SK-N-SH (cell line): ENCODE measurements around the gene ACTL10. TPM values are rescaled to one million over a fixed set of nuclear protein-coding genes. Genes with fewer than 3 reads are reported as not detected.

ENCODE experiments used
- CTCF ChIA-PET: fragments of 300-600, 350-600 bp; formaldehyde crosslinking; extraction: SDS; loops from one replicate; lab custom pipeline; 2021; lab: Yijun Ruan, JAX
- POLR2A ChIA-PET: fragments of 350-600 bp; sonication (Branson Sonifier 250); formaldehyde crosslinking; extraction: SDS; loops from one replicate; lab custom pipeline; 2020; ENCODE audit warnings: antibody characterized with exemption, inconsistent platforms; lab: Yijun Ruan, JAX
- DNase-seq: peaks from one replicate; pipeline ENCODE4 v3.0.0; 2012
- H2AFZ ChIP-seq: fragments of 200-600 bp; sonication (generic); 2 replicates; pipeline ENCODE4 v1.8.1; 2016; ENCODE audit warnings: antibody characterized with exemption, mild to moderate bottlenecking, low read depth
- H3F3A ChIP-seq: fragments of 200-600 bp; sonication (generic); replicated peaks from 2 replicates; pipeline ENCODE3; 2016; ENCODE audit warnings: antibody characterized with exemption, mild to moderate bottlenecking; ENCODE audit not compliant: insufficient read depth
- H3K27ac ChIP-seq, 2 experiments: fragments of 200-500 bp in 1 of 2; fragments of 200-600 bp in 1 of 2; sonication (Bioruptor generic) in 1 of 2; sonication (generic), shearing (Covaris generic) in 1 of 2; 2 replicates each; pipeline versions ENCODE4 v1.5.1 to v1.6.1; 2014 to 2016; ENCODE audit warnings: low read depth in 2 of 2, inconsistent platforms in 1 of 2, low read length in 1 of 2, mild to moderate bottlenecking in 1 of 2, mixed read lengths in 1 of 2
- H3K27me3 ChIP-seq: fragments of 200-600 bp; sonication (generic), shearing (Covaris generic); 2 replicates; pipeline ENCODE4 v1.6.1; 2016; ENCODE audit warnings: mixed run types; ENCODE audit not compliant: insufficient read depth
- H3K36me3 ChIP-seq, 2 experiments: fragments of 200-500 bp in 1 of 2; fragments of 200-600 bp in 1 of 2; sonication (Bioruptor generic) in 1 of 2; sonication (generic) in 1 of 2; replicated peaks in 1 of 2; 2 replicates each; pipeline versions ENCODE3 to v1.5.1; 2014 to 2016; ENCODE audit warnings: low read length in 1 of 2, mild to moderate bottlenecking in 1 of 2; ENCODE audit not compliant: insufficient read depth in 2 of 2, control insufficient read depth in 1 of 2
- H3K4me1 ChIP-seq, 2 experiments: fragments of 200-500 bp in 1 of 2; fragments of 200-600 bp in 1 of 2; sonication (Bioruptor generic) in 1 of 2; sonication (generic), shearing (Covaris generic) in 1 of 2; 2 replicates each; pipeline versions ENCODE4 v1.5.1 to v1.6.1; 2014 to 2016; ENCODE audit warnings: low read depth in 1 of 2, low read length in 1 of 2, mixed run types in 1 of 2; ENCODE audit not compliant: insufficient read depth in 2 of 2, control insufficient read depth in 1 of 2
- H3K4me2 ChIP-seq: fragments of 200-600 bp; sonication (generic), shearing (Covaris generic); 2 replicates; pipeline ENCODE4 v1.6.1; 2017; ENCODE audit warnings: mixed run types
- H3K4me3 ChIP-seq, 2 experiments: fragments of 200-500 bp in 1 of 2; fragments of 200-600 bp in 1 of 2; sonication (Bioruptor generic) in 1 of 2; sonication (generic), shearing (Covaris generic) in 1 of 2; 2 replicates each; pipeline versions ENCODE4 v1.5.1 to v1.8.1; 2014 to 2016; ENCODE audit warnings: low read depth in 2 of 2, inconsistent platforms in 1 of 2, low read length in 1 of 2, mild to moderate bottlenecking in 1 of 2, mixed read lengths in 1 of 2, moderate library complexity in 1 of 2
- H3K79me2 ChIP-seq: fragments of 200-600 bp; sonication (generic); 2 replicates; pipeline ENCODE4 v1.8.1; 2017; ENCODE audit warnings: mild to moderate bottlenecking; ENCODE audit not compliant: insufficient read depth
- H3K9ac ChIP-seq: fragments of 200-600 bp; sonication (generic); 2 replicates; pipeline ENCODE4 v1.6.1; 2017; ENCODE audit warnings: mixed run types
- H3K9me2 ChIP-seq: fragments of 200-600 bp; sonication (generic); 2 replicates; pipeline ENCODE4 v1.6.1; 2017; ENCODE audit warnings: mixed run types
- H3K9me3 ChIP-seq: fragments of 200-600 bp; sonication (generic); 2 replicates; pipeline ENCODE4 v1.6.1; 2017; ENCODE audit warnings: mixed run types, mild to moderate bottlenecking, moderate library complexity
- H4K20me1 ChIP-seq: fragments of 200-600 bp; sonication (generic); 2 replicates; pipeline ENCODE4 v1.6.1; 2017; ENCODE audit warnings: mild to moderate bottlenecking, mixed run types; ENCODE audit not compliant: insufficient read depth
- CHD2 ChIP-seq: fragments of 150-350 bp; IDR thresholded peaks from 2 replicates; pipeline ENCODE4 v1.6.1; 2018; ENCODE audit warnings: low read length; ENCODE audit not compliant: partially characterized antibody
- CTCF ChIP-seq: fragments of 200-600 bp; sonication (generic); IDR thresholded peaks from 2 replicates; pipeline ENCODE4 v1.6.1; 2017; ENCODE audit warnings: antibody characterized with exemption, mild to moderate bottlenecking, moderate library complexity
- FOSL2 ChIP-seq: IDR thresholded peaks from 2 replicates; pipeline ENCODE4 v1.4.0; 2012; ENCODE audit warnings: low read depth, mild to moderate bottlenecking, moderate library complexity, borderline replicate concordance
- FOXJ3 ChIP-seq: sonication (generic); formaldehyde crosslinking; IDR thresholded peaks from 2 replicates; pipeline ENCODE4 v1.5.1; 2020; ENCODE audit warnings: mild to moderate bottlenecking, missing genetic modification reagents
- FOXM1 ChIP-seq: IDR thresholded peaks from 2 replicates; pipeline ENCODE4 v1.4.0; 2012; ENCODE audit warnings: low read depth, mild to moderate bottlenecking
- GABPA ChIP-seq: IDR thresholded peaks from 2 replicates; pipeline ENCODE4 v1.4.0; 2012; ENCODE audit warnings: low read depth, mild to moderate bottlenecking
- IRF3 ChIP-seq: fragments of 150-350 bp; IDR thresholded peaks from 2 replicates; pipeline ENCODE4 v1.6.1; 2016; ENCODE audit warnings: mild to moderate bottlenecking, low read depth, low read length
- MAX ChIP-seq: IDR thresholded peaks from 2 replicates; pipeline ENCODE4 v1.4.0; 2012; ENCODE audit warnings: low read depth
- MXI1 ChIP-seq: IDR thresholded peaks from 2 replicates; pipeline ENCODE4 v1.6.1; 2012; ENCODE audit warnings: mild to moderate bottlenecking, low read depth, low read length, improper control_type of control experiment
- NFIC ChIP-seq: IDR thresholded peaks from 2 replicates; pipeline ENCODE4 v1.4.0; 2012; ENCODE audit warnings: borderline replicate concordance
- NRF1 ChIP-seq: IDR thresholded peaks from 2 replicates; pipeline ENCODE4 v1.6.1; 2012; ENCODE audit warnings: low read depth, mild to moderate bottlenecking, low read length
- POLR2AphosphoS5 ChIP-seq: IDR thresholded peaks from 2 replicates; pipeline ENCODE4 v1.6.1; 2012; ENCODE audit warnings: low read depth, low read length
- RAD21 ChIP-seq: IDR thresholded peaks from 2 replicates; pipeline ENCODE4 v1.6.1; 2012; ENCODE audit warnings: mild to moderate bottlenecking, low read length
- REST ChIP-seq: IDR thresholded peaks from 2 replicates; pipeline ENCODE4 v1.6.1; 2012; ENCODE audit warnings: mild to moderate bottlenecking, low read depth, low read length, moderate library complexity
- RFX5 ChIP-seq: IDR thresholded peaks from 2 replicates; pipeline ENCODE4 v1.6.1; 2012; ENCODE audit warnings: mild to moderate bottlenecking, improper control_type of control experiment, low read length
- SIN3A ChIP-seq: IDR thresholded peaks from 2 replicates; pipeline ENCODE4 v1.6.1; 2012; ENCODE audit warnings: low read depth, mild to moderate bottlenecking, low read length, moderate library complexity, borderline replicate concordance
- SMC3 ChIP-seq: IDR thresholded peaks from 2 replicates; pipeline ENCODE4 v1.6.1; 2012; ENCODE audit warnings: low read depth, low read length, improper control_type of control experiment
- TEAD4 ChIP-seq: IDR thresholded peaks from 2 replicates; pipeline ENCODE4 v1.4.0; 2012; ENCODE audit warnings: mild to moderate bottlenecking, borderline replicate concordance; ENCODE audit not compliant: insufficient read depth
- YY1 ChIP-seq: IDR thresholded peaks from 2 replicates; pipeline ENCODE4 v1.4.0; 2012; ENCODE audit warnings: low read depth, mild to moderate bottlenecking
- WGBS: methylation state at CpG from one replicate; pipeline ENCODE4 v1.1.6; 2017; ENCODE audit warnings: low lambda C conversion rate; 5-methylcytosine and 5-hydroxymethylcytosine counted together
- polyA plus RNA-seq, 3 experiments: library from polyadenylated mRNA; depleted of rRNA; stranded (reverse); fragments of >200 nt; gene quantifications; 2 replicates each; pipeline ENCODE4 v1.2.3, GENCODE V29; 2012
- TF ChIP-seq, protein P1 (sequence below): IDR thresholded peaks from 2 replicates; pipeline ENCODE4; 2012
- TF ChIP-seq, protein P2 (sequence below): fragments of 150-350 bp; IDR thresholded peaks from 2 replicates; pipeline ENCODE4 v1.6.1; 2017; ENCODE audit warnings: antibody characterized with exemption, low read length, low read depth, borderline replicate concordance

ACTL10 gene
- 0.19 and 0.25 TPM in 2 replicates for polyA plus RNA-seq (2012; rRNA removed)
- polyA plus RNA-seq (2012; cell fraction: cytosol; rRNA removed), result 0.09 and 0.20 TPM in 2 replicates
- polyA plus RNA-seq (2012; cell fraction: nucleus; rRNA removed), result 0.32 and 0.33 TPM in 2 replicates

- ChIA-PET CTCF (interaction anchor here (0.5 to 10.6 kb wide), 26 partner anchors 9 to 301 kb away, joined by 3 to 114 read pairs (median 4); partner anchors contain the start of gene ZNF341), POLR2A (interaction anchor here (0.7 to 3.7 kb wide), 10 partner anchors 12 to 273 kb away, joined by 3 to 17 read pairs (median 4); partner anchors contain the start of genes CBFA2T2 and SNTA1)
- Histone ChIP-seq H2AFZ (peak within 1 kb of the TSS; percentile 36; the same call in 1 of the 2 replicates), H3K9me2 (no peaks in the 10 kb centered on the region), H3K9me3 (no peaks in the 10 kb centered on the region), H3F3A (peaks cover 25% of the 10 kb centered on the region), H3K4me1 (peaks cover 0 to 41% of the 10 kb centered on the region in 2 experiments; a peak in 1 of 4 replicates), H3K4me3 (peak within 1 kb of the TSS; percentile 41 to 52; a peak in 3 of 4 replicates), H3K27me3 (no peaks in the 10 kb centered on the region), H3K27ac (peak within 1 kb of the TSS; percentile 55 to 87; a peak in 3 of 4 replicates), H3K79me2 (no peaks in the 10 kb centered on the region), H4K20me1 (no peaks in the 10 kb centered on the region), H3K4me2 (peak within 1 kb of the TSS; percentile 75; the same call in 1 of the 2 replicates), H3K36me3 (peaks cover 8 to 17% of the 10 kb centered on the region in 2 experiments), H3K9ac (no peak within 1 kb of the TSS)
- peak; percentile 94 for DNase-seq
- 55% methylated on average over 40 of the region's 50 CpGs for WGBS
- TF ChIP-seq SIN3A, result peak; percentile 44; the same call in 1 of the 2 replicates
- no peak for TF ChIP-seq FOSL2
- TF ChIP-seq, protein P1, sequence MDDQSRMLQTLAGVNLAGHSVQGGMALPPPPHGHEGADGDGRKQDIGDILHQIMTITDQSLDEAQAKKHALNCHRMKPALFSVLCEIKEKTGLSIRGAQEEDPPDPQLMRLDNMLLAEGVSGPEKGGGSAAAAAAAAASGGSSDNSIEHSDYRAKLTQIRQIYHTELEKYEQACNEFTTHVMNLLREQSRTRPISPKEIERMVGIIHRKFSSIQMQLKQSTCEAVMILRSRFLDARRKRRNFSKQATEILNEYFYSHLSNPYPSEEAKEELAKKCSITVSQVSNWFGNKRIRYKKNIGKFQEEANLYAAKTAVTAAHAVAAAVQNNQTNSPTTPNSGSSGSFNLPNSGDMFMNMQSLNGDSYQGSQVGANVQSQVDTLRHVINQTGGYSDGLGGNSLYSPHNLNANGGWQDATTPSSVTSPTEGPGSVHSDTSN, result no peak
- TF ChIP-seq CTCF, result peak; percentile 35
- peak; percentile 75 for TF ChIP-seq MAX
- TF ChIP-seq NRF1, result no peak
- TF ChIP-seq GABPA, result peak; percentile 26; the same call in 1 of the 2 replicates
- no peak for TF ChIP-seq FOXM1
- peak; percentile 19; the same call in 1 of the 2 replicates for TF ChIP-seq SMC3
- TF ChIP-seq FOXJ3 (CRISPR knock-in tag), result no peak
- TF ChIP-seq RFX5, result no peak
- TF ChIP-seq POLR2AphosphoS5, result peak; percentile 63; the same call in 1 of the 2 replicates
- TF ChIP-seq CHD2, result no peak
- TF ChIP-seq REST, result no peak
- TF ChIP-seq, protein P2, sequence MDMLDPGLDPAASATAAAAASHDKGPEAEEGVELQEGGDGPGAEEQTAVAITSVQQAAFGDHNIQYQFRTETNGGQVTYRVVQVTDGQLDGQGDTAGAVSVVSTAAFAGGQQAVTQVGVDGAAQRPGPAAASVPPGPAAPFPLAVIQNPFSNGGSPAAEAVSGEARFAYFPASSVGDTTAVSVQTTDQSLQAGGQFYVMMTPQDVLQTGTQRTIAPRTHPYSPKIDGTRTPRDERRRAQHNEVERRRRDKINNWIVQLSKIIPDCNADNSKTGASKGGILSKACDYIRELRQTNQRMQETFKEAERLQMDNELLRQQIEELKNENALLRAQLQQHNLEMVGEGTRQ, result no peak
- TF ChIP-seq YY1, result no peak
- no peak for TF ChIP-seq IRF3
- TF ChIP-seq TEAD4, result no peak
- TF ChIP-seq NFIC, result peak; percentile 72
- peak; percentile 77 for TF ChIP-seq MXI1
- TF ChIP-seq RAD21, result 0 out of 2 replicates have a peak, but pooled peaks have one; percentile 8
Measured at GRCh38 chr20:33666293-33667244, at the start of gene ACTL10. TSS of gene ACTL10 (plus strand) at chr20:33666943. CDS start at chr20:33667498, 555 bp downstream.
